Fibroblast of villous mesenchyme (primary cell): ENCODE data around the gene TM7SF2. TPM values are rescaled to one million over a fixed set of nuclear protein-coding genes. Genes with fewer than 3 reads are reported as not detected.

Experiments
- DNase-seq: peaks from one replicate; pipeline ENCODE4 v3.0.0-alpha.2; 2010; ENCODE audit warnings: low read depth
- H3K4me3 ChIP-seq: 2 replicates; pipeline ENCODE4 v1.5.1; 2011; ENCODE audit warnings: low read depth, mild to moderate bottlenecking, low read length
- total RNA-seq: library from RNA; depleted of rRNA; stranded (reverse); fragments of >200 nt; gene quantifications from 2 replicates; pipeline ENCODE4 v1.2.3, GENCODE V29; 2012
- TF ChIP-seq, protein P1 (sequence below): IDR thresholded peaks from 2 replicates; pipeline ENCODE4 v1.5.1; 2012; ENCODE audit warnings: low read depth, mild to moderate bottlenecking, low read length; ENCODE audit not compliant: insufficient read depth

The TM7SF2 gene
- total RNA-seq, 1 donor, result 45.8 TPM

GRCh38 chr11:65096926-65097325 lies 14.7 kb upstream of the TM7SF2 start:
- TF ChIP-seq, protein P1, sequence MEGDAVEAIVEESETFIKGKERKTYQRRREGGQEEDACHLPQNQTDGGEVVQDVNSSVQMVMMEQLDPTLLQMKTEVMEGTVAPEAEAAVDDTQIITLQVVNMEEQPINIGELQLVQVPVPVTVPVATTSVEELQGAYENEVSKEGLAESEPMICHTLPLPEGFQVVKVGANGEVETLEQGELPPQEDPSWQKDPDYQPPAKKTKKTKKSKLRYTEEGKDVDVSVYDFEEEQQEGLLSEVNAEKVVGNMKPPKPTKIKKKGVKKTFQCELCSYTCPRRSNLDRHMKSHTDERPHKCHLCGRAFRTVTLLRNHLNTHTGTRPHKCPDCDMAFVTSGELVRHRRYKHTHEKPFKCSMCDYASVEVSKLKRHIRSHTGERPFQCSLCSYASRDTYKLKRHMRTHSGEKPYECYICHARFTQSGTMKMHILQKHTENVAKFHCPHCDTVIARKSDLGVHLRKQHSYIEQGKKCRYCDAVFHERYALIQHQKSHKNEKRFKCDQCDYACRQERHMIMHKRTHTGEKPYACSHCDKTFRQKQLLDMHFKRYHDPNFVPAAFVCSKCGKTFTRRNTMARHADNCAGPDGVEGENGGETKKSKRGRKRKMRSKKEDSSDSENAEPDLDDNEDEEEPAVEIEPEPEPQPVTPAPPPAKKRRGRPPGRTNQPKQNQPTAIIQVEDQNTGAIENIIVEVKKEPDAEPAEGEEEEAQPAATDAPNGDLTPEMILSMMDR, result no peak
- DNase-seq, result no peak
- H3K4me3 ChIP-seq, result peak overlapping the region; percentile 79

- TF ChIP-seq, protein P1, result peak; percentile 3
- no peak for DNase-seq
- H3K4me3 ChIP-seq, result no peak overlapping the region
Observed at GRCh38 chr11:65100674-65101350, 10.9 kb upstream of the TM7SF2 start.

DNA sequence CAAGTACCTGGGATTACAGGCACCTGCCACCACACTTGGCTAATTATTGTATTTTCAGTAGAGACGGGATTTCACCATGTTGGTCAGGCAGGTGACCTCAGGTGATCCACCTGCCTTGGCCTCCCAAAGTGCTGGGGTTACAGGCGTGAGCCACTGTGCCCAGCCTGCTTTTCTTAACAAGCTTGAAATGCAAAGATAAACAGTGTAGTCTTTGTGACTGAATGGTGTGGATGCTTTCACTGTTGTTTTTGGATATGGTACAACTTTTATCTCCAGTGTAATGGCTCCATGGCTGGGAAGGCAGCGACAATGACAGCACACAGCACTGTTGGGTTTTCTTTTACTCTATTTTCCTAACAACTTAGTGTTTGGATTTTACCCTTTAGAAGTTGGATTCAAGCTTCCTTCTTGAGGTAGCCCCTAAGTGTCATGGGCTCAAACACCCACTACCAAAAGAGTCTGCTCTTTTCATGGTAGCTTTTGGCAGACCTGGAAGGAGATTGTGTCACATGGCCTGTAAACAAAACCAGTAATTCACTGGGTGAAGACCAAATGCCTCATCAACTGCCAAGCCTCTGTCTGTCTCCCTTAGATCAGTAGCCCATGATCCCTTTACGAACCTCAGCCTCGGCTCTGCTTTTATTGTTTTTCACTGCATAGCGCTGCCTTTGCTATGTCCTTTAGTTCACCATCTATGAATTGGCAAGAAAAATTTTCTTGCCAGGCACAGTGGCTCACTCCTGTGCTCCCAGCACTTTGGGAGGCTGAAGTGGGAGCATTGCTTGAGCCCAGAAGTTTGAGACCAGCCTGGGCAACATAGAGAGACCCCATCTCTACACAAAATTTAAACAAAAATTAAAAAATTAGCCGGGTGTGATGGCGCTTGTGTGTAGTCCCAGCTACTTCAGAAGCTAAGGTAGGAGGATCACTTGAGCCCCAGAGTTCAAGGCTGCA lies 9.3 kb upstream of the TM7SF2 start:
- H3K4me3 ChIP-seq, result no peak overlapping the region
- TF ChIP-seq, protein P1, result no peak
- DNase-seq, result no peak

DNA sequence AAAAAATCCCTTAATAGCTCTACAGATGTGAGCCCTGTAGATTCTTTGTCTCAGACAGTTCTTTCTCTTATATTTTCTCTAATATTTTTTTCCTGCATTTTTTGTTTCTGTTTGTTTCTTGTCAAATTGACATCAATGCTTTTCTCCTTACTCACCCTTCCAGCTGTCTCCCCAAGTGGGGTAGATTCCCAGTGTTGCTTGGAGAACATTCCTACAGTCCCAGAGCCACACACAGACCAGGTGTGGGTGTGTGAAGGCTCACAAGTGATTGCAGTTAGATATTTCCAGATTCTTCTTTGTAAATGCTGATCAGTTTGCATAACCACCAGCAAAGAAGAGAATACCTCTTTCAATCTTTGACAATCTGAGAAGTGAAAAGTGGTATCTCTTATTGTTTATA lies 8.2 kb upstream of the TM7SF2 start:
- no peak for DNase-seq
- H3K4me3 ChIP-seq, result no peak overlapping the region
- TF ChIP-seq, protein P1, result no peak

DNA sequence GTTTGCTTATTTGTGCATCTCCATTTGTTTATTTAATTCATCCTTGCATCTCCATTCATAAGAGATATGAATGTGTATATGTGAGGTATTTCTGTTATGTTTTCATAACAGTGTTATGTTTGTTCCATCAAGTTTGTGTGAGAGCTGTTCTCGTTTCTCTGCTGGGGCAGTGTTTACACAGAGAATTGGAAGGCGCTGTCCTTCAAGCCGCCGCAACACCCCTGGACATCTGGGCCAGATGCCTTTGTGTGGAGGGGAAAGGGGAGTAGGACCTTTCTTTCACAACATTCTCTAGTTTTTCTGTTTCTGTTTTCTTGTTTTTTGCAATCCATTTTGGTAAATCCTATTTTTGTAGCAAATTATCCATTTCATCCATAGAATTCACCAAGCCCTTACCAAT lies 7.0 kb upstream of the TM7SF2 start:
- TF ChIP-seq, protein P1, result no peak
- no peak for DNase-seq

DNA sequence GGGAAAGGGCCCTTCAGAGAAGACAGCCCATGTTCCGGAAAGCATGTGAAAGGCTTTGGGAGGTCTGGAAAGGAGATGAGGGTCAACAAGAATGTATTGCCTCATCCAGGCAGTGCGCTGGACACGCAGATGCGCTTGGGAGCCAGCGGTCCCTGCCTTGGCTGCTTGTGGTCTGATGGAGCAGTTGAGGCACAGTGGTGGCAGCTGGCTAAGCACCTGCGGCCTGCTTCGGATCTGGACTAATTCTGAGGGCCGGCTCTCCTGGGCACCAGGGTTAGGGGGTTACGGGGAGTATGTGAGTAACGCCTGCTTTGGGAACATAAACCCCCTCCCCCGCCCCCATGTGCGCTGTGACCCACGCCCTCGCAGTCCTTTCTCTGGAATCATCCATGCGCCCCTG lies 4.6 kb upstream of the TM7SF2 start:
- TF ChIP-seq, protein P1, result no peak
- H3K4me3 ChIP-seq, result no peak overlapping the region
- DNase-seq, result no peak

More for the DNA sequence above, 7.0 kb upstream of the TM7SF2 start:
- H3K4me3 ChIP-seq, result no peak overlapping the region
